Activated CD4-positive, alpha-beta T cell treated with anti-CD3 and anti-CD28 coated beads, Interleukin-2, Interleukin-6, amounts not matched to agents 100 ng/mL and 50 ng/mL, durations not matched to agents 16 hours and 8 hours (primary cell): ENCODE results near the gene MBOAT2.
"Not testable (repeated sequence)": the region's sequence is repeated elsewhere in the genome, so short reads cannot be mapped to it uniquely, and the experiment has no call there.

Experiments used
- DNase-seq: peaks from one replicate; pipeline ENCODE4 v3.0.0-alpha.2; 2020

Gene MBOAT2

GRCh38 chr2:8987410-8987809, 16.1 kb downstream of the MBOAT2 start:
- no peak for DNase-seq

- peak; percentile 28 for DNase-seq
Measured at GRCh38 chr2:8986327-8986976, 17.0 kb downstream of the MBOAT2 start.

GRCh38 chr2:8985561-8986326, 17.7 kb downstream of the MBOAT2 start:
- no peak for DNase-seq

DNA sequence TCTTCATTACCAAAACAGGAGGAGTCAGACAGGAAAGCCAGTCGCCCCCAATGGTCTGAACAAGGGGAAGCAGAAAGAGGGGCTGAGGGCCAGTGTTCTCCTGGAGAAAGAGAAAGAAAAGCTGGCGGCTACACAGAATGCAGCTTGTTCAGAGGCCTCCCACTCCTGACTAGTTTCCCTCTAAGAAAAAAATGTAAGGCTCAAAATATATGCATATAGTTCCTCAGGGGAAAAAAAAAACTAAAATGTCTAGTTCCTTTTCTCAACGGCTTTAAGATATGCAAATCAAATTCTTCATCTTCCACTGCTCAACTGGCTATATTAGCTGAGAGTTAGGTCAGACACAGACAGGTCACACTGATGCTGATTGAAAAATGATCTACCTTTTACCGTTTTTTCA, 18.6 kb downstream of the MBOAT2 start:
- no peak for DNase-seq

DNA sequence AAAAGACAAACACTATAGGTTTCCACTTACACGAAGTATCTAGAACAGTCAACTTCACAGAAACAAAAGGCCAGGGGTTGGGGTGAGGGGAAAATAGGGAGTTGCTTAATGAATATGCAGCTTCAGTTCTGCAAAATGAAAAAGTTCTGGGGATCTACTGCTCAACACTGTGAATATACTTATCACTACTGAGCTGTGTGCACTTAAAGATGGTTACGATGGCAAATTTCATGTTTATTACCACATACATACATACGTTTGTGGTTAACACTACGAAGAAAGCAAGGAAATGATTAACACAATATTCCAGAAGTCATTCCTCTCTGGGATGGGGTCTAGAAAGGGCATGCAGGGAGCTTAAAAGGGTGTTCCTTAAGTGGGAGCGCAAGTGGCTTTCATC, 19.3 kb downstream of the MBOAT2 start:
- no peak for DNase-seq

DNA sequence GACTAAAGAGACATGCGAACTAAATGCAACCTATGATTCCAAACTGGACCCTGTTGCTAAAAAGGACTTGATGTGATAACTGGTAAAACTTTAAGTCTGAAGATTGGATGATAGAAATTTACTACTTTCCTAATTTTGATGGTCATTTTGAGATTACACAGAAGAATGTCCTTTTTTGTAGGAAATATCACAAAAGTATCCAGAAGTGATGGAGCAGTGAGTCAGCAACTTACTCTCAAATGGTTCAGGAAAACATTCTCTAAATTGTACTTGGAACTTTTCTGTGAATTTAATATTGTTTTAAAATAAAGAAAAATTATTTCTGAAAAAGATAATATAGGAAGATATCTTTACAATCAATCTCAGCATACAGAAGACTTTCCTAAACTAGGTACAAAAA, 19.9 kb downstream of the MBOAT2 start:
- no peak for DNase-seq

- DNase-seq: no peak
Measured at GRCh38 chr2:8981876-8982275, 21.6 kb downstream of the MBOAT2 start.

DNA sequence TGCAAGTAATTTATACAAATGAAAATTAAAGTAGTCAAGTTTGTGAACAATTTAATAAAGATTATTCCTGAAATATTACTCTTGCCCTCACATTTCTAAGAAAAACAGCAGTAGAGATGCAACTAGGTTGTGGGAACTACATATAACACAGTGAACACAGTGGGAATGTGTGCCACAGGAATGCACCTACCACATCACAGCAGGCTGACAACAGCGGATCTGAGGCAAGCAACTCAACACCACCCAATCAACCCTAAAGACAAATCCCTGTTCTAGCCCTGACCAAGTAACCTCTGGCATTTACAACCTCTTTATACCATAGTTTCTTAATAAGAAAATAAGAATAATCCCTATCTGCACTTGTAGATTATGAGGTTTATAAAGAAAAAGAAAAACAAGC, 23.4 kb downstream of the MBOAT2 start:
- DNase-seq: no peak

GRCh38 chr2:8977758-8978157, 25.7 kb downstream of the MBOAT2 start:
- no peak for DNase-seq

DNA sequence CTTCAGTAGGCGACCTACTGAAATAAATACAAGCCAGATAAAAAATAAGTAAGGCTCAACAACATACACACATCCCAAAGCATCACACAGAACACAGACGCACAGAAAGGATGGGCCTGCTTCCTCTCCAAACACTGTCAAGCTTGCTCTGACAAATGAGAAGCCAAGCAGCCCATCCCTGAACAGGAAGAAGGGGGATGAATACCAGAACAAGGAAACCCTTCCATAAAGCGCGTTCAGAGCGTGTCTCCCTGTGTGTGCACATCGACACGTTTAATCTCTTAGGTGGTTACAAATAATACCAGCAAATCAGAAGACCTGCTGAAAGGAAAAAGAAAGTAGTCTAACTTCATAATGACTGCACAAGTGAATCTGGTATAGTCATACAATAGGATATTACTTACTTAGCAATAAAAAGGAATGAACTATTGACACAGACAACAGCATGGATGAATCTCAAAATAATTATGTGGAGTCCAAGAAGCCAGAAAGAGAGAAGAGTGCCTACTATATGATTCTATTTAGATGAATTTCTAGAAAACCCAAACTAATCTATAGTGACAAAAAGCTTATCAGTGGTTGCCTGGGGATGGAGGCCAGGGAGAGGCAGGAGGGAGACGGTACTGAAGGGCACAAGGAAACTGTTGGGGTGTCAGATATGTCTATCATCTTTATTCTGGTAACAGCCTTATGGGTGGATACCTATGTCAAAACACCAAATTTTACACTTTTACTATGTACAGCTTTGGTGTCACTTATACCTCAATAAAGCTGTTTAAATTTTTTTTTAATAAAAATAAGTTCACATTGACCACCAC, 26.8 kb downstream of the MBOAT2 start:
- DNase-seq: no peak

DNA sequence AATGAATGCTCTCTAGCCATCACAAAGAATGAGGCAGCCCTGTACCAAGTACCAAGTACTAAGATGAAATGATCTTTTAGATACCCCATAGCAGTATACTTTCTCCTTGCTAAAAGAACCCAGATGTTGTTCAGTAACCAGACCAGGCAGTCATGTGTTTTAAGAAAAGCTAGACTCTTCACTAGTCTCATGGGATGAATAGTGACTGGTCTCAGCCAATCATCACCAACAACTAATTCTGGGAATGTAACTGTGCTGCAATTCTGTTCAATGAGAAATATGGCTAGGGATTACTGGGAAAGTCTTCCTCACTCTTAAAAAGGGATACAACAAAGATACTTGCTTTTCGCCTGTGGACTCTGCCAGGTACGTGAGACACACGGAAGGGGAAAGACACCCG, 29.5 kb downstream of the MBOAT2 start:
- no peak for DNase-seq

GRCh38 chr2:8973017-8973416, 30.5 kb downstream of the MBOAT2 start:
- not testable (repeated sequence) for DNase-seq

- DNase-seq: not testable (repeated sequence)
Measured at GRCh38 chr2:8972535-8972934, 30.9 kb downstream of the MBOAT2 start.

DNA sequence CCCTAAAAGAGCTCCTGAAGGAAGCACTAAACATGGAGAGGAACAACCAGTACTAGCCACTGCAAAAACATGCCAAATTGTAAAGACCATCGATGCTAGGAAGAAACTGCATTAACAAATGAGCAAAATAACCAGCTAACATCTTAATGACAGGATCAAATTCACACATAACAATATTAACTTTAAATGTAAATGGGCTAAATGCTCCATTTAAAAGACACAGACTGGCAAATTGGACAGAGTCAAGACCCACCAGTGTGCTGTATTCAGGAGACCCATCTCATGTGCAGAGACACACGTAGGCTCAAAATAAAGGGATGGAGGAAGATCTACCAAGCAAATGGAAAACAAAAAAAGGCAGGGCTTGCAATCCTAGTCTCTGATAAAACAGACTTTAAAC, 34.1 kb downstream of the MBOAT2 start:
- not testable (repeated sequence) for DNase-seq

- DNase-seq: no peak
Measured at GRCh38 chr2:8966123-8966908, 37.2 kb downstream of the MBOAT2 start.

- no peak for DNase-seq
Measured at GRCh38 chr2:8965216-8965969, 38.1 kb downstream of the MBOAT2 start.

GRCh38 chr2:8962890-8963289, 40.6 kb downstream of the MBOAT2 start:
- DNase-seq: no peak

DNA sequence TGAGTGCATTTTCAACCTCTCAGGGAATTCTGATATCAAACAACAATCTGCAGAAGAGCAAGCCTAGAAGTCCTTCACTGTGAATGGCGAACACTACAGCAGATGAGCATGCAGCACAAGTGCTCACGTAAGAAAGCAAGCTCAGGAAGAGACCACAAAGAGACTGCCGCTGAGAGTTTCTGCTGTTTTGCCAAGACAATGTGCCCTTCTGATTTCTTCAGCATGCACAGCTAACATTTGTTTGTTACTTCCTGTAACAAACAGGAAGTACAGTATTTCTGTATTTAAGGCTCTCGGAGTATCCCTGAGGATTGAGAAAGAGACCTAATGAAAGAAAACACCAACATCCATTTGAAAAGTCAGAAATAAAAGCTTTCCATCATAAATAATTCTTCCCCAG, 45.9 kb downstream of the MBOAT2 start:
- DNase-seq: no peak

DNA sequence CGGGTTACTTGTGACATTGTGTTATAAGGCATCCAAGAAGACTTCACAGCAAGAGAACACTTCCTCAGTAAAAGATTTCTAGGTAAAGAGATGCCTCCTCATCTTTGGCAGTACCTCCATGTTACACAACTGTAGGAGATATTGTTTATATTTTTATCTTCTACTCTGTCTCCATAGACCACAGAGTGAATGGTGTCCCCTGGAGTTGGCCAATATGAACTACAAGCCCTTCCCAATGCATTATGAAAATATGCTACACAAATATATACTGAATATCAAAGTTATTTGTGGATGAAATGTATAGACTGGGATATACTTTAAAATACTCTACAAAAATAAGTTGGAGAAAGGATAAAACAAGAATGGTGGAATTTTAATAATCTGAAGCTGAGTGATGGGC, 46.7 kb downstream of the MBOAT2 start:
- DNase-seq: no peak

- DNase-seq: no peak
Measured at GRCh38 chr2:8954990-8955389, 48.5 kb downstream of the MBOAT2 start.

DNA sequence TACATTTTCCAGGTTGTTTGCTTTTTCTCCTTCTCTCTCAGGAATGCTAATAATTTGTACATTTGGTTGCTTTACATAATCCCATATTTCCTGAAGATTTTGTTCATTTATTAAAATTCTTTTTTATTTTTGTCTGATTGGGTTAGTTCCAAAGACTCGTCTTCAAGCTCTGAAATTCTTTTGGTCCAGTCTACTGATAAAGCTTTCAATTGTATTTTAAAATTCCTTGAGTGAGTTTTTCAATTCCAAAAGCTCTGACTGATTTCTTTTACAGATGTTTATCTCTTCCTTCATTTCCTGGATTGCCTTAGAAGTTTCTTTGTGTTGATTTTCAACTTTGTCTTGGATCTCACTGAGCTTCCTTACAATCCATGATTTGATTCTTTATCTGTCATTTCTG, 50.0 kb downstream of the MBOAT2 start:
- no peak for DNase-seq

DNA sequence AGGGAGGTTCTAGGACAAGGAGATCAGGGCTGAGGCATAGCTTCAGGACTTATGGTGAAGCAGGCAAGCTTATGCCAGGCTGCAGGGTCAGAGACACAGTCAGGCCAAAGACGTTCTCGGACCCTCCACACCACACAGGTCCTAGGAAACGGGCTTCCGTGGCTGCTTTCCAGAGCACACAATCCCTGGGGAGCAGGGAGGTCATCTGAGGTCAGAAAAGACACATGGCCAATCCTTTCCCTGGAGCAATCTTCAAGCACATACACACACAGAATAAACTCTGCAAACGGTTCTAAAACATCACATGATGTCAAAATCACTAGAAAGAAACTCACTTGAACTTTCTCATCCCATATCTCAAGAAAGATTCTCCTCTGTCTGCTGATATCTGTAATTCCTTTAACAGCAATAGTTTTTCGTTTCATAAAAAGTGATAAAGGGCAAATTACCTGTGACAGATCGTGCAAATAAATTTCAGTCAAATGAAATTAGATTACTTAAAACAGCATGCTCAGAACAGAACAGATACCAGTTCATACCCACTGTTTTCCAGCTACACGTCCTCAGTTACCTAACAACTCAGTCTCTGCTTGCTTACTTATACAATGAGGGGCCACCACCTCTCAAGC, 63.9 kb downstream of the MBOAT2 start:
- DNase-seq: no peak
